Measurements from ENCODE around the gene PPARG.

DNA sequence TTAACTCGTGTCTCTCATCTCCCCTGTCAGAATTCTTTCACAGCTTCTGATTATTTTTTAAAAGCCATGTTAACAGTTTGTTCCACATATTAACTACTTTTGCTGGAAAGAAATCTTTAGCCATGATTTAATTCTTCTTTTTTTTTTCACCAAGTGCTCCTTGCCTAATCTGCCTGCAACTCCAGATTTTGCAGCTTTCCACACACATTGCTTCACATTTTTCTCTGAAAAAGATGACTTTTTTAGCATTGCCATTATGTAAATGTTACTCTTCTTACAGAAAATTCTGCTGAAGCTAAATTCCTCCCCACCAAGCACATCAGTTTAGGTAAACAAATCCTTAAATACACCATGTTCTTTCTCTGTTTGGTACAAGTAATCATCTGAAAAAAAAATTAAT is 23.4 kb upstream of the PPARG start:
- TF ChIP-seq, protein P1, sequence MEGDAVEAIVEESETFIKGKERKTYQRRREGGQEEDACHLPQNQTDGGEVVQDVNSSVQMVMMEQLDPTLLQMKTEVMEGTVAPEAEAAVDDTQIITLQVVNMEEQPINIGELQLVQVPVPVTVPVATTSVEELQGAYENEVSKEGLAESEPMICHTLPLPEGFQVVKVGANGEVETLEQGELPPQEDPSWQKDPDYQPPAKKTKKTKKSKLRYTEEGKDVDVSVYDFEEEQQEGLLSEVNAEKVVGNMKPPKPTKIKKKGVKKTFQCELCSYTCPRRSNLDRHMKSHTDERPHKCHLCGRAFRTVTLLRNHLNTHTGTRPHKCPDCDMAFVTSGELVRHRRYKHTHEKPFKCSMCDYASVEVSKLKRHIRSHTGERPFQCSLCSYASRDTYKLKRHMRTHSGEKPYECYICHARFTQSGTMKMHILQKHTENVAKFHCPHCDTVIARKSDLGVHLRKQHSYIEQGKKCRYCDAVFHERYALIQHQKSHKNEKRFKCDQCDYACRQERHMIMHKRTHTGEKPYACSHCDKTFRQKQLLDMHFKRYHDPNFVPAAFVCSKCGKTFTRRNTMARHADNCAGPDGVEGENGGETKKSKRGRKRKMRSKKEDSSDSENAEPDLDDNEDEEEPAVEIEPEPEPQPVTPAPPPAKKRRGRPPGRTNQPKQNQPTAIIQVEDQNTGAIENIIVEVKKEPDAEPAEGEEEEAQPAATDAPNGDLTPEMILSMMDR (IDR thresholded peaks at IDR 0.05; ENCODE audit: low read depth, low read length, poor library complexity, severe bottlenecking): no peak
- no peak for TF ChIP-seq EZH2phosphoT487 (IDR thresholded peaks at IDR 0.05; ENCODE audit: borderline replicate concordance, low read length)

Data from DOHH2 (cell line).